ENCODE results near the gene BGN.

BGN gene

GRCh38 chrX:153494541-153495361 is at the start of gene BGN:
BGN (plus strand) TSS chrX:153494980; CDS start chrX:153504632, 9,652 bp downstream.
- Histone ChIP-seq H3K27ac (ENCODE audit: low read depth, low read length) (no peak within 1 kb of the TSS), H3K9me3 (ENCODE audit: control insufficient read depth, insufficient read depth, low read length) (peaks cover 33% of the 10 kb centered on the region), H3K9ac (ENCODE audit: low read depth, low read length) (no peak within 1 kb of the TSS), H3K27me3 (ENCODE audit: control insufficient read depth, insufficient read depth, low read length) (no peaks in the 10 kb centered on the region), H3K36me3 (ENCODE audit: control insufficient read depth, insufficient read depth, low read length) (no peaks in the 10 kb centered on the region), H3K4me3 (ENCODE audit: low read depth, low read length) (peak within 1 kb of the TSS; percentile 51), H3K4me1 (ENCODE audit: control insufficient read depth, insufficient read depth, low read length) (no peaks in the 10 kb centered on the region)

GRCh38 chrX:153445106-153445855 is 49.5 kb upstream of the BGN start:
- Histone ChIP-seq H3K27ac (ENCODE audit: low read depth, low read length) (no peak overlapping the region), H3K4me3 (ENCODE audit: low read depth, low read length) (no peak overlapping the region), H3K4me1 (ENCODE audit: control insufficient read depth, insufficient read depth, low read length) (no peaks in the 10 kb centered on the region), H3K36me3 (ENCODE audit: control insufficient read depth, insufficient read depth, low read length) (no peaks in the 10 kb centered on the region), H3K9me3 (ENCODE audit: control insufficient read depth, insufficient read depth, low read length) (peaks cover 44% of the 10 kb centered on the region), H3K9ac (ENCODE audit: low read depth, low read length) (no peak overlapping the region), H3K27me3 (ENCODE audit: control insufficient read depth, insufficient read depth, low read length) (no peaks in the 10 kb centered on the region)

- peaks cover 48% of the 10 kb centered on the region for H3K9me3 ChIP-seq (ENCODE audit: control insufficient read depth, insufficient read depth, low read length)
- H3K4me1 ChIP-seq (ENCODE audit: control insufficient read depth, insufficient read depth, low read length) = no peaks in the 10 kb centered on the region
- no peaks in the 10 kb centered on the region for H3K36me3 ChIP-seq (ENCODE audit: control insufficient read depth, insufficient read depth, low read length)
- no peaks in the 10 kb centered on the region for H3K27me3 ChIP-seq (ENCODE audit: control insufficient read depth, insufficient read depth, low read length)
- H3K27ac ChIP-seq (ENCODE audit: low read depth, low read length) = no peak within 1 kb of the TSS
- H3K4me3 ChIP-seq (ENCODE audit: low read depth, low read length) = no peak within 1 kb of the TSS
- H3K9ac ChIP-seq (ENCODE audit: low read depth, low read length) = no peak within 1 kb of the TSS
These were observed 48.7 kb upstream of the BGN start, which contains the start of gene TREX2 for GRCh38 chrX:153445856-153446635. TREX2 (minus strand) TSS chrX:153446056; CDS start chrX:153445430, 626 bp downstream.

GRCh38 chrX:153446636-153446936 is 48.2 kb upstream of the BGN start:
- Histone ChIP-seq H3K27ac (ENCODE audit: low read depth, low read length) (no peak overlapping the region), H3K4me1 (ENCODE audit: control insufficient read depth, insufficient read depth, low read length) (no peaks in the 10 kb centered on the region), H3K9ac (ENCODE audit: low read depth, low read length) (no peak overlapping the region), H3K27me3 (ENCODE audit: control insufficient read depth, insufficient read depth, low read length) (no peaks in the 10 kb centered on the region), H3K9me3 (ENCODE audit: control insufficient read depth, insufficient read depth, low read length) (peaks cover 48% of the 10 kb centered on the region), H3K36me3 (ENCODE audit: control insufficient read depth, insufficient read depth, low read length) (no peaks in the 10 kb centered on the region), H3K4me3 (ENCODE audit: low read depth, low read length) (no peak overlapping the region)

- H3K27me3 ChIP-seq (ENCODE audit: control insufficient read depth, insufficient read depth, low read length) = no peaks in the 10 kb centered on the region
- H3K9ac ChIP-seq (ENCODE audit: low read depth, low read length) = no peak overlapping the region
- H3K9me3 ChIP-seq (ENCODE audit: control insufficient read depth, insufficient read depth, low read length) = peaks cover 46% of the 10 kb centered on the region
- no peaks in the 10 kb centered on the region for H3K36me3 ChIP-seq (ENCODE audit: control insufficient read depth, insufficient read depth, low read length)
- H3K4me3 ChIP-seq (ENCODE audit: low read depth, low read length) = no peak overlapping the region
- H3K27ac ChIP-seq (ENCODE audit: low read depth, low read length) = no peak overlapping the region
- no peaks in the 10 kb centered on the region for H3K4me1 ChIP-seq (ENCODE audit: control insufficient read depth, insufficient read depth, low read length)
These were observed 47.7 kb upstream of the BGN start for GRCh38 chrX:153446950-153447580.

- Histone ChIP-seq H3K9me3 (ENCODE audit: control insufficient read depth, insufficient read depth, low read length) (peaks cover 44% of the 10 kb centered on the region), H3K27me3 (ENCODE audit: control insufficient read depth, insufficient read depth, low read length) (no peaks in the 10 kb centered on the region), H3K4me3 (ENCODE audit: low read depth, low read length) (no peak overlapping the region), H3K27ac (ENCODE audit: low read depth, low read length) (no peak overlapping the region), H3K9ac (ENCODE audit: low read depth, low read length) (no peak overlapping the region), H3K36me3 (ENCODE audit: control insufficient read depth, insufficient read depth, low read length) (no peaks in the 10 kb centered on the region), H3K4me1 (ENCODE audit: control insufficient read depth, insufficient read depth, low read length) (no peaks in the 10 kb centered on the region)
These were observed 47.2 kb upstream of the BGN start for GRCh38 chrX:153447581-153447960.

GRCh38 chrX:153448556-153449367 is 46.0 kb upstream of the BGN start:
- no peaks in the 10 kb centered on the region for H3K27me3 ChIP-seq (ENCODE audit: control insufficient read depth, insufficient read depth, low read length)
- no peak overlapping the region for H3K4me3 ChIP-seq (ENCODE audit: low read depth, low read length)
- no peak overlapping the region for H3K27ac ChIP-seq (ENCODE audit: low read depth, low read length)
- no peak overlapping the region for H3K9ac ChIP-seq (ENCODE audit: low read depth, low read length)
- no peaks in the 10 kb centered on the region for H3K36me3 ChIP-seq (ENCODE audit: control insufficient read depth, insufficient read depth, low read length)
- H3K4me1 ChIP-seq (ENCODE audit: control insufficient read depth, insufficient read depth, low read length) = no peaks in the 10 kb centered on the region
- H3K9me3 ChIP-seq (ENCODE audit: control insufficient read depth, insufficient read depth, low read length) = peaks cover 38% of the 10 kb centered on the region

GRCh38 chrX:153449368-153450113 is 45.2 kb upstream of the BGN start:
- H3K4me3 ChIP-seq (ENCODE audit: low read depth, low read length) = no peak overlapping the region
- peaks cover 31% of the 10 kb centered on the region for H3K9me3 ChIP-seq (ENCODE audit: control insufficient read depth, insufficient read depth, low read length)
- H3K27me3 ChIP-seq (ENCODE audit: control insufficient read depth, insufficient read depth, low read length) = no peaks in the 10 kb centered on the region
- 0 out of 2 replicates have a peak, but pooled peaks cover under 1% of the 10 kb centered on the region for H3K36me3 ChIP-seq (ENCODE audit: control insufficient read depth, insufficient read depth, low read length)
- H3K27ac ChIP-seq (ENCODE audit: low read depth, low read length) = no peak overlapping the region
- no peaks in the 10 kb centered on the region for H3K4me1 ChIP-seq (ENCODE audit: control insufficient read depth, insufficient read depth, low read length)
- H3K9ac ChIP-seq (ENCODE audit: low read depth, low read length) = no peak overlapping the region

- Histone ChIP-seq H3K27me3 (ENCODE audit: control insufficient read depth, insufficient read depth, low read length) (no peaks in the 10 kb centered on the region), H3K9ac (ENCODE audit: low read depth, low read length) (no peak overlapping the region), H3K4me1 (ENCODE audit: control insufficient read depth, insufficient read depth, low read length) (no peaks in the 10 kb centered on the region), H3K27ac (ENCODE audit: low read depth, low read length) (no peak overlapping the region), H3K4me3 (ENCODE audit: low read depth, low read length) (no peak overlapping the region), H3K36me3 (ENCODE audit: control insufficient read depth, insufficient read depth, low read length) (0 out of 2 replicates have a peak, but pooled peaks cover 7% of the 10 kb centered on the region), H3K9me3 (ENCODE audit: control insufficient read depth, insufficient read depth, low read length) (peaks cover 35% of the 10 kb centered on the region)
These were observed 44.4 kb upstream of the BGN start for GRCh38 chrX:153450114-153450948.
